Coronary artery (tissue), 2 donors: Measurements from ENCODE around the gene FAAP20.

Experiments used
- DNase-seq: peaks from one replicate; pipeline ENCODE4 v3.0.0-alpha.2; 2017; ENCODE audit warnings: low spot score
- H3K27ac ChIP-seq, 2 donors: fragments of 200-600 bp; sonication (generic); one replicate each; pipeline ENCODE4 v1.5.1; 2016 to 2019
- H3K4me3 ChIP-seq: fragments of 200-600 bp; sonication (generic); 2 replicates; pipeline ENCODE4 v1.5.1; 2016; ENCODE audit warnings: mild to moderate bottlenecking, moderate library complexity
- TF ChIP-seq, protein P1 (sequence below): fragments of 200-600 bp; sonication (generic); IDR thresholded peaks from one replicate; pipeline ENCODE4 v1.5.1; 2019; ENCODE audit warnings: antibody characterized with exemption

The FAAP20 gene

DNA sequence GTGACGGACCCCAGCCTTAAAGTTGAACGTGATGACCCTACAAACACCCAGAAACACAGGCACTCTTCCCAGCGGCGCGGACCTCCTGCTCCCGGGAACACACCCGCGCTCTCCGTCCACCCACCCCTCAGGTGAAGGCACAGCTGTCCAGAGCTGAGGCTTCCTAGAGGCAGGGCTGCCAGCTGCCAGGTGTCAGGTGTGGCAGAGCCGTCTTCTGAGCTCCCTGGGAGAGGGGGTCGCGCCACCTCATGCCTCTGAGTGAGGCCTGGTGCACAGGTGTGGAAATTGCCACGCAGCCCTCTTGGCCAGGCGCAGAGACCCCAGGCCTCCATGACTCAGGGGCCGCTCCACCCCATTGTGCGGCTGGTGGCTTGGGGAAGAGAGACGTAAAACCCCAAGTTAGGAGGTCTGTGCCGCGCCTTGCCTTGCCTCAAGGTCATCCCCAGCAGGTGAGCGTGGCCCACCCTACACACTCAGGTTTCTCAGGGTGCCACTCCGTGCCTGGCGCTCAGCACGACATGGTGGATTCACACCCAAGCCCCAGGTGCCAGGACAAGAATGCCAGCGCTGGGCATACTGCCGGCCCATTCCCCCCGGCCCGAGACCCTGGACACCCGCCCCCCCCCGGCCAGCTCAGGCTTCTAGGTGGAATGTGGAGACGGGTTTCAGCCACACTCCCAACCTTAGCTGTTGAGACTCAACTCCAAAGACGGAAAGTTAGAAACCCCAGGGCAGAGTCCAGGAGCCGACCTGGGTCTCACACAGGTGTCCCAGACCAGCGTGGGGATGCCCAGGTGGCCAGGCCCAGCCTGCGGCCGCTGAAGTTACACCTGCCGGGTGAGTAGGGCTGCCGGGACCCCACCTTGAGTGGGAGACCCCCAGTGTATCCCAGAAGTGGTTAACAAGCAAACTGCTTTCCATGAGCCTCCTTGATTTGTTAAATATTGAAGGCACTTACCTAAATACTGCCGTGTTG, 8.4 kb downstream of the FAAP20 start:
- Histone ChIP-seq H3K4me3 (no peak overlapping the region), H3K27ac (no peak overlapping the region)
- no peak for DNase-seq
- TF ChIP-seq, protein P1, sequence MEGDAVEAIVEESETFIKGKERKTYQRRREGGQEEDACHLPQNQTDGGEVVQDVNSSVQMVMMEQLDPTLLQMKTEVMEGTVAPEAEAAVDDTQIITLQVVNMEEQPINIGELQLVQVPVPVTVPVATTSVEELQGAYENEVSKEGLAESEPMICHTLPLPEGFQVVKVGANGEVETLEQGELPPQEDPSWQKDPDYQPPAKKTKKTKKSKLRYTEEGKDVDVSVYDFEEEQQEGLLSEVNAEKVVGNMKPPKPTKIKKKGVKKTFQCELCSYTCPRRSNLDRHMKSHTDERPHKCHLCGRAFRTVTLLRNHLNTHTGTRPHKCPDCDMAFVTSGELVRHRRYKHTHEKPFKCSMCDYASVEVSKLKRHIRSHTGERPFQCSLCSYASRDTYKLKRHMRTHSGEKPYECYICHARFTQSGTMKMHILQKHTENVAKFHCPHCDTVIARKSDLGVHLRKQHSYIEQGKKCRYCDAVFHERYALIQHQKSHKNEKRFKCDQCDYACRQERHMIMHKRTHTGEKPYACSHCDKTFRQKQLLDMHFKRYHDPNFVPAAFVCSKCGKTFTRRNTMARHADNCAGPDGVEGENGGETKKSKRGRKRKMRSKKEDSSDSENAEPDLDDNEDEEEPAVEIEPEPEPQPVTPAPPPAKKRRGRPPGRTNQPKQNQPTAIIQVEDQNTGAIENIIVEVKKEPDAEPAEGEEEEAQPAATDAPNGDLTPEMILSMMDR = no peak

DNA sequence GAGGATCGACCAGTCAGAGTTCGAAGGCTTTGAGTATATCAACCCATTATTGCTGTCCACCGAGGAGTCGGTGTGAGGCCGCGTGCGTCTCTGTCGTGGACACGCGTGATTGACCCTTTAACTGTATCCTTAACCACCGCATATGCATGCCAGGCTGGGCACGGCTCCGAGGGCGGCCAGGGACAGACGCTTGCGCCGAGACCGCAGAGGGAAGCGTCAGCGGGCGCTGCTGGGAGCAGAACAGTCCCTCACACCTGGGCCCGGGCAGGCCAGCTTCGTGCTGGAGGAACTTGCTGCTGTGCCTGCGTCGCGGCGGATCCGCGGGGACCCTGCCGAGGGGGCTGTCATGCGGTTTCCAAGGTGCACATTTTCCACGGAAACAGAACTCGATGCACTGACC, 9.6 kb downstream of the FAAP20 start:
- no peak overlapping the region for H3K27ac ChIP-seq
- TF ChIP-seq, protein P1 = no peak
- DNase-seq = no peak
- no peak overlapping the region for H3K4me3 ChIP-seq

DNA sequence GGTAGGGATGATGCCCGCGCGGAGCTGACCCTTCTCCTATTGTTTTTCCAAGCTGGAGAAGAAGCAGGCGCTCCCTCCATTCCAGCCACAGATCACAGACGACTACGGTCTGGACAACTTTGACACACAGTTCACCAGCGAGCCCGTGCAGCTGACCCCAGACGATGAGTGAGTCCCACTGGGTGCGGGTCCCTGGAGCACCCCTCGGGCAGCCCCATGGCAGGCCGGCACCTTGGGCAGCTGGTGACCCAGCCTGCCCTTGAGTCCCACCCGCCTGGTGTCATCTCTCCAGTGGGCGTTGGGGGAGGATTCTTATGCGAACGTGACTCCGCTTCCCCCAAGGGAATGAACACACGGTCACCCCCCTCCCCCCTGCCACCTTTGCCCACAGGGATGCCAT, 10.0 kb downstream of the FAAP20 start:
- Histone ChIP-seq H3K4me3 (no peak overlapping the region), H3K27ac (no peak overlapping the region)
- TF ChIP-seq, protein P1 = no peak
- DNase-seq = no peak

DNA sequence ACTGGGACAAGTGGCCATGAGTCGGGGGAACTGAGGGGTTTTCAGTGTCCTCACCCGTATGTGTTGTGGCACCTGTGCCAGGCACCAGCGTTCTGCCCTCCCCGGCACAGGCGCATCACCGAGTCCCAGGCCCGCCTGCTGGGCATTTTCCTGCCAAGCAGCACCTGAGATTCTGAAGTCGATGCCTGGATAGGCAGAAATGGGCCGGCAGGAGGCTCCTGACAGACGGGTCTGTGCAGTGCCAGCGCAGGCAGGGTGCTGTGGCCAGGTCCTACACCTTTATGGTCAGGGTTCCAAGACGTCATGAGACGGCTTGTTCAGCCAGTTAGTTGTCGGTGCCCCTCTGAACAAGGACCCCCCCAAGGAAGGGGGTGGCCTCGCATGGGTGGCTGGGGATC, 10.6 kb downstream of the FAAP20 start:
- TF ChIP-seq, protein P1 = no peak
- H3K27ac ChIP-seq = no peak overlapping the region
- no peak for DNase-seq
- no peak overlapping the region for H3K4me3 ChIP-seq

DNA sequence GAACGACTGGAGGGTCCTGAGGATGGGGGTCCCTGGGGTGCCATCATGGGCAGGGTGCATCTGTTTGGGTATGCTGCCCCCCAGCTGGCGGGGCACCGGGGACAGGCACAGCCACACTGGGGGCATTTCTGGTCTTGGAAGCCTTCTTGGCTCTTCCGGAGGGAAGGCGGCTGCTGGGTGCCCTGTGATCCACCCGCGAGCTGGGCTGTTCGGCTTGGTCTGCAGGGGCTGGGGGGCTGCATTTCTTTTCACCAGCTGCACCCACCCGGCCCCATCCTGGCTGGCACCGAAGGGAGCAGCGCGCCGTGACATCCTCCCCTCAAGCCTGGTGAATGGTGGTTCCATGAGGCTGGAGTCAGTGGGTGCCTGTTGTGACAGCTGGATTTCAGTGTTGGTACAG, 12.2 kb downstream of the FAAP20 start:
- no peak overlapping the region for H3K4me3 ChIP-seq
- no peak for DNase-seq
- TF ChIP-seq, protein P1 = no peak
- no peak overlapping the region for H3K27ac ChIP-seq

DNA sequence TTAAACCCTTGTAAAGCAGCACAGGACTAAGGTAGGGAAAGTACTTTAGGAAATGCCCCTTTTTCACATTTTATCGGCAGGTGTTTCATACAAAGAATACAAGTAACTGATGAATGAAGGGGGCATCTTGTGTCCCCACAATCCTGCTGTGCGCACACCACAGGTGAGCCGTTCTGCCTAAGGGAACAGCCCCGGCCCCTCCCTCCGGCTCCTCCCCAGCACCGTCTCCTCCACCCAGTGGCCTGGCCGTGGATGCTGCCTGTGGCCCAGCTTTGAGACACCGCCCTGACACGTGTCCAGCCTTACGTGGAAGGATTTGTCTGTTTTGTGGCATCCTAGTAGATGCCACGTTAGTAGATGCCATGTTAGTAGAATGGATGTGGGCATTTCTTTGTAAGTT, 12.8 kb downstream of the FAAP20 start:
- Histone ChIP-seq H3K27ac (no peak overlapping the region), H3K4me3 (no peak overlapping the region)
- DNase-seq = no peak
- TF ChIP-seq, protein P1 = no peak

DNA sequence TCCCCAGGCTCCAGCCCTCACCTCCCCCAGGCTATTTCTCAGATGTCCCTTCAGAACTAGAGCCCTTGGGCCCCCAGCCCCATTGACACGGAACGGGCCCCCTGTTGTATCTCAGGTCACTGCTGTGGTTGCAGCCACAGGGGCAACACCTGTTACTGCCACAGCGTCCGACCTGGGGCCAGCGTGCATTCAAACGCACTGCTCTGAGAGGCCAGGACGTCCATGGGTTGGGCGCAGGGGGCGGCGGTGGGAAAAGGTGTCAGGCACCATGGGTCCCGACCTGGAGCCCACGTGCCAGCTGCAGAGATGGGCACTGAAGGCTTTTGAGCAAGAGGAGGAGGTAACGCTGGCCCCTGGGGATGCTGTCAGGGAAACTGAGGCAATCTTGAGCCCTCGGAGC, 13.3 kb downstream of the FAAP20 start:
- no peak overlapping the region for H3K4me3 ChIP-seq
- TF ChIP-seq, protein P1 = no peak
- no peak overlapping the region for H3K27ac ChIP-seq
- DNase-seq = no peak
